Activated T-cell treated with anti-CD3 and anti-CD28 coated beads, Interleukin-2, amount 50 U/mL, for 24 hours (primary cell): ENCODE data around the gene ROPN1L.
A peak's percentile ranks its signal among the peaks of the same experiment; 100 is the strongest.

Experiments
- DNase-seq: peaks from one replicate; pipeline ENCODE4 v3.0.0-alpha.2; 2020
- H3K27ac Mint-ChIP-seq: 2 replicates; pipeline ENCODE4 v1.8.0; 2020; ENCODE audit warnings: mild to moderate bottlenecking, mixed read lengths
- H3K27me3 Mint-ChIP-seq: 2 replicates; pipeline ENCODE4 v1.8.0; 2020; ENCODE audit warnings: mixed read lengths
- H3K36me3 Mint-ChIP-seq: 2 replicates; pipeline ENCODE4 v1.8.0; 2020; ENCODE audit warnings: low read depth, mixed read lengths
- H3K4me1 Mint-ChIP-seq: 2 replicates; pipeline ENCODE4 v1.8.0; 2020; ENCODE audit warnings: low read depth, mixed read lengths
- H3K4me3 Mint-ChIP-seq: 2 replicates; pipeline ENCODE4 v1.8.0; 2020; ENCODE audit warnings: mild to moderate bottlenecking, moderate library complexity, mixed read lengths
- H3K9me3 Mint-ChIP-seq: 2 replicates; pipeline ENCODE4 v1.8.0; 2020; ENCODE audit warnings: mixed read lengths

Gene ROPN1L

GRCh38 chr5:10441992-10442435, 335 bp downstream of the ROPN1L start:
- Mint-ChIP-seq H3K36me3 (peaks cover 10% of the 10 kb centered on the region), H3K4me1 (peaks cover 47% of the 10 kb centered on the region), H3K4me3 (peak overlapping the region; percentile 82), H3K9me3 (no peaks in the 10 kb centered on the region), H3K27ac (no peak overlapping the region), H3K27me3 (peaks cover 6% of the 10 kb centered on the region)
- no peak for DNase-seq

GRCh38 chr5:10442576-10442975, 897 bp downstream of the ROPN1L start:
- peaks cover 48% of the 10 kb centered on the region for H3K4me1 Mint-ChIP-seq

GRCh38 chr5:10445352-10445751, 3.7 kb downstream of the ROPN1L start:
- no peaks in the 10 kb centered on the region for H3K9me3 Mint-ChIP-seq
- DNase-seq: no peak
- H3K4me3 Mint-ChIP-seq: peak overlapping the region; percentile 1
- no peaks in the 10 kb centered on the region for H3K36me3 Mint-ChIP-seq
- peaks cover 6% of the 10 kb centered on the region for H3K27me3 Mint-ChIP-seq
- peak overlapping the region; percentile 7 for H3K27ac Mint-ChIP-seq
- peaks cover 49% of the 10 kb centered on the region for H3K4me1 Mint-ChIP-seq

More at GRCh38 chr5:10442576-10442975, 897 bp downstream of the ROPN1L start:
- DNase-seq: no peak
- H3K9me3 Mint-ChIP-seq: no peaks in the 10 kb centered on the region
- peak overlapping the region; percentile 82 for H3K4me3 Mint-ChIP-seq
- peaks cover 6% of the 10 kb centered on the region for H3K27me3 Mint-ChIP-seq
- H3K27ac Mint-ChIP-seq: no peak overlapping the region
- H3K36me3 Mint-ChIP-seq: peaks cover 10% of the 10 kb centered on the region

- H3K4me3 Mint-ChIP-seq: no peak overlapping the region
- no peak for DNase-seq
- no peak overlapping the region for H3K27ac Mint-ChIP-seq
- no peaks in the 10 kb centered on the region for H3K36me3 Mint-ChIP-seq
- H3K9me3 Mint-ChIP-seq: no peaks in the 10 kb centered on the region
- peaks cover 6% of the 10 kb centered on the region for H3K27me3 Mint-ChIP-seq
- peaks cover 40% of the 10 kb centered on the region for H3K4me1 Mint-ChIP-seq
These were observed 4.8 kb downstream of the ROPN1L start for GRCh38 chr5:10446490-10446889.

GRCh38 chr5:10447041-10447440, 5.4 kb downstream of the ROPN1L start:
- DNase-seq: no peak
- H3K36me3 Mint-ChIP-seq: no peaks in the 10 kb centered on the region
- H3K4me3 Mint-ChIP-seq: no peak overlapping the region
- no peak overlapping the region for H3K27ac Mint-ChIP-seq
- H3K9me3 Mint-ChIP-seq: no peaks in the 10 kb centered on the region
- H3K27me3 Mint-ChIP-seq: peaks cover 6% of the 10 kb centered on the region
- peaks cover 38% of the 10 kb centered on the region for H3K4me1 Mint-ChIP-seq

GRCh38 chr5:10448754-10449360, 7.2 kb downstream of the ROPN1L start:
- no peak overlapping the region for H3K27ac Mint-ChIP-seq
- no peaks in the 10 kb centered on the region for H3K27me3 Mint-ChIP-seq
- H3K4me3 Mint-ChIP-seq: no peak overlapping the region
- H3K9me3 Mint-ChIP-seq: no peaks in the 10 kb centered on the region
- no peak for DNase-seq
- peaks cover 26% of the 10 kb centered on the region for H3K4me1 Mint-ChIP-seq
- no peaks in the 10 kb centered on the region for H3K36me3 Mint-ChIP-seq

- no peak overlapping the region for H3K4me3 Mint-ChIP-seq
- no peaks in the 10 kb centered on the region for H3K9me3 Mint-ChIP-seq
- H3K27me3 Mint-ChIP-seq: no peaks in the 10 kb centered on the region
- H3K27ac Mint-ChIP-seq: no peak overlapping the region
- no peak for DNase-seq
- H3K4me1 Mint-ChIP-seq: peaks cover 11% of the 10 kb centered on the region
- no peaks in the 10 kb centered on the region for H3K36me3 Mint-ChIP-seq
These were observed 9.6 kb downstream of the ROPN1L start for GRCh38 chr5:10451137-10451824.

- H3K27me3 Mint-ChIP-seq: no peaks in the 10 kb centered on the region
- H3K4me1 Mint-ChIP-seq: peaks cover 3% of the 10 kb centered on the region
- no peaks in the 10 kb centered on the region for H3K36me3 Mint-ChIP-seq
- H3K27ac Mint-ChIP-seq: no peak overlapping the region
- H3K9me3 Mint-ChIP-seq: no peaks in the 10 kb centered on the region
- H3K4me3 Mint-ChIP-seq: no peak overlapping the region
- DNase-seq: peak; percentile 39
These were observed 11.2 kb downstream of the ROPN1L start for GRCh38 chr5:10452768-10453331.

GRCh38 chr5:10453545-10453944, 11.9 kb downstream of the ROPN1L start:
- Mint-ChIP-seq H3K27me3 (no peaks in the 10 kb centered on the region), H3K36me3 (no peaks in the 10 kb centered on the region), H3K4me1 (no peaks in the 10 kb centered on the region), H3K27ac (no peak overlapping the region), H3K9me3 (no peaks in the 10 kb centered on the region), H3K4me3 (no peak overlapping the region)
- DNase-seq: no peak

GRCh38 chr5:10454591-10455276, 13.1 kb downstream of the ROPN1L start:
- no peaks in the 10 kb centered on the region for H3K36me3 Mint-ChIP-seq
- no peak overlapping the region for H3K27ac Mint-ChIP-seq
- H3K9me3 Mint-ChIP-seq: no peaks in the 10 kb centered on the region
- H3K4me1 Mint-ChIP-seq: no peaks in the 10 kb centered on the region
- no peak overlapping the region for H3K4me3 Mint-ChIP-seq
- DNase-seq: no peak
- H3K27me3 Mint-ChIP-seq: no peaks in the 10 kb centered on the region

GRCh38 chr5:10455277-10455670, 13.6 kb downstream of the ROPN1L start:
- H3K9me3 Mint-ChIP-seq: no peaks in the 10 kb centered on the region
- H3K27me3 Mint-ChIP-seq: no peaks in the 10 kb centered on the region
- no peaks in the 10 kb centered on the region for H3K36me3 Mint-ChIP-seq
- DNase-seq: no peak
- H3K27ac Mint-ChIP-seq: no peak overlapping the region
- no peak overlapping the region for H3K4me3 Mint-ChIP-seq
- no peaks in the 10 kb centered on the region for H3K4me1 Mint-ChIP-seq

- Mint-ChIP-seq H3K4me3 (no peak overlapping the region), H3K27me3 (no peaks in the 10 kb centered on the region), H3K4me1 (no peaks in the 10 kb centered on the region), H3K9me3 (no peaks in the 10 kb centered on the region), H3K27ac (no peak overlapping the region), H3K36me3 (no peaks in the 10 kb centered on the region)
- no peak for DNase-seq
These were observed 15.1 kb downstream of the ROPN1L start for GRCh38 chr5:10456583-10457420.

- H3K27me3 Mint-ChIP-seq: no peaks in the 10 kb centered on the region
- no peaks in the 10 kb centered on the region for H3K9me3 Mint-ChIP-seq
- no peak overlapping the region for H3K4me3 Mint-ChIP-seq
- H3K4me1 Mint-ChIP-seq: no peaks in the 10 kb centered on the region
- H3K27ac Mint-ChIP-seq: no peak overlapping the region
- DNase-seq: no peak
- no peaks in the 10 kb centered on the region for H3K36me3 Mint-ChIP-seq
These were observed 16.2 kb downstream of the ROPN1L start for GRCh38 chr5:10457682-10458574.
